HepG2 (cell line): ENCODE measurements around the gene CAMK2N2. TPM values are rescaled to one million over a fixed set of nuclear protein-coding genes. Genes with fewer than 3 reads are reported as not detected.

Source experiments
- ATAC-seq: fragments of 200-7000 bp; cut with Tn5 transposase; 3 replicates; pipeline ENCODE4 v1.9.1; 2020; ENCODE audit warnings: mild to moderate bottlenecking, moderate library complexity
- BruUV-seq: library from RNA; stranded (reverse); fragments of 400-500 nt; replicated peaks from 2 replicates; lab custom pipeline; 2021; lab: Mats Ljungman, UMichigan
- CTCF ChIA-PET: fragments of 300-600 bp; formaldehyde crosslinking; extraction: SDS; loops from one replicate; lab custom pipeline; 2021; ENCODE audit warnings: low total read pairs, inconsistent platforms, low intra/inter-chr PET ratio; lab: Yijun Ruan, JAX
- POLR2A ChIA-PET: fragments of 350-600 bp; sonication (Branson Sonifier 250); formaldehyde crosslinking; loops from one replicate; lab custom pipeline; 2020; ENCODE audit warnings: antibody characterized with exemption, inconsistent platforms; lab: Yijun Ruan, JAX
- DNase-seq: peaks from one replicate; pipeline ENCODE4 v3.0.0-alpha.2; 2015; ENCODE audit warnings: low spot score
- FAIRE-seq: peaks from 3 replicates; lab custom pipeline; 2011; peaks lifted over from hg19 to GRCh38; lab: Jason Lieb, UNC
- H2AFZ ChIP-seq: one replicate; pipeline ENCODE4 v1.6.1; 2011; ENCODE audit warnings: low read length, inconsistent platforms
- H3K27ac ChIP-seq: fragments of 300-600 bp; 3 replicates; pipeline ENCODE4 v1.8.0; 2011; ENCODE audit warnings: mixed run types, mild to moderate bottlenecking, mixed read lengths, low read length, inconsistent platforms; ENCODE audit not compliant: insufficient read depth; ENCODE audit errors: extremely low read length
- H3K27me3 ChIP-seq, 2 experiments: fragments of 200-600 bp in 1 of 2; 2 replicates in 1 of 2; 3 replicates in 1 of 2; pipeline versions ENCODE4 v1.6.0 to v1.8.0; 2011; ENCODE audit warnings: low read length in 2 of 2, mild to moderate bottlenecking in 2 of 2, moderate library complexity in 2 of 2, inconsistent platforms in 1 of 2; ENCODE audit not compliant: insufficient read depth in 2 of 2, control insufficient read depth in 1 of 2
- H3K36me3 ChIP-seq, 2 experiments: fragments of 200-600 bp in 1 of 2; replicated peaks in 1 of 2; 2 replicates in 1 of 2; 3 replicates in 1 of 2; pipeline versions ENCODE4 v1.5.1 to v1.8.0; 2011; ENCODE audit warnings: low read length in 2 of 2, inconsistent platforms in 1 of 2; ENCODE audit not compliant: insufficient read depth in 2 of 2, control insufficient read depth in 1 of 2
- H3K4me1 ChIP-seq: 2 replicates; pipeline ENCODE4 v1.5.1; 2012; ENCODE audit warnings: low read length, inconsistent platforms; ENCODE audit not compliant: insufficient read depth
- H3K4me2 ChIP-seq: 2 replicates; pipeline ENCODE4 v1.6.0; 2011; ENCODE audit warnings: low read depth, low read length, inconsistent platforms
- H3K4me3 ChIP-seq, 3 experiments: fragments of 200-600 bp in 1 of 3; sonication (generic), shearing (Covaris generic) in 1 of 3; replicated peaks in 1 of 3; 2 replicates each; pipeline ENCODE4 v1.5.1; 2011 to 2016; ENCODE audit warnings: low read length in 3 of 3, inconsistent platforms in 2 of 3, low read depth in 2 of 3, mild to moderate bottlenecking in 2 of 3, control low read depth in 1 of 3, mixed read lengths in 1 of 3; ENCODE audit not compliant: insufficient read depth in 1 of 3
- H3K79me2 ChIP-seq: one replicate; pipeline ENCODE4 v1.6.1; 2011; ENCODE audit warnings: low read length, inconsistent platforms; ENCODE audit not compliant: insufficient read depth
- H3K9ac ChIP-seq: 2 replicates; pipeline ENCODE4 v1.6.0; 2011; ENCODE audit warnings: mild to moderate bottlenecking, low read depth, low read length, inconsistent platforms; ENCODE audit not compliant: insufficient read depth
- H3K9me3 ChIP-seq: 2 replicates; pipeline ENCODE4 v1.5.1; 2012; ENCODE audit warnings: mild to moderate bottlenecking, low read length
- H4K20me1 ChIP-seq: 2 replicates; pipeline ENCODE4 v1.6.0; 2011; ENCODE audit warnings: inconsistent platforms, mild to moderate bottlenecking, low read length, moderate library complexity; ENCODE audit not compliant: insufficient read depth
- ATAD3A ChIP-seq: sonication (generic); formaldehyde crosslinking; IDR thresholded peaks from 2 replicates; pipeline ENCODE4 v1.4.0; 2020; ENCODE audit warnings: missing genetic modification reagents
- CEBPB ChIP-seq: IDR thresholded peaks from 2 replicates; pipeline ENCODE4 v1.6.1; 2011; ENCODE audit warnings: low read depth, low read length, improper control_type of control experiment, borderline replicate concordance
- KDM6A ChIP-seq: IDR thresholded peaks from 2 replicates; pipeline ENCODE4 v1.6.1; 2016; ENCODE audit warnings: low read depth
- MTA1 ChIP-seq: sonication (generic); formaldehyde crosslinking; IDR thresholded peaks from 2 replicates; pipeline ENCODE4 v1.4.0; 2020; ENCODE audit warnings: missing genetic modification reagents, mild to moderate bottlenecking, borderline replicate concordance
- ZNF331 ChIP-seq: sonication (generic); formaldehyde crosslinking; IDR thresholded peaks from 2 replicates; pipeline ENCODE4 v1.4.0; 2020; ENCODE audit warnings: missing genetic modification reagents
- WGBS: methylation state at CpG from one replicate; pipeline ENCODE4 v1.1.6; 2017; ENCODE audit warnings: low lambda C conversion rate; 5-methylcytosine and 5-hydroxymethylcytosine counted together
- in situ Hi-C: cut with HindIII; loops from 2 replicates; pipeline ENCODE4 v1.10.0; 2017; ENCODE audit warnings: low pct_unique_long_range_greater_than_20kb; ENCODE audit not compliant: extremely low pct_ligation_motif_present
- intact Hi-C: fragments of 100-400 bp; cut with micrococcal nuclease; formaldehyde crosslinking; loops from one replicate; pipeline ENCODE4 v1.10.0; 2022; ENCODE audit not compliant: unreplicated experiment
- polyA plus RNA-seq, 8 experiments: library from polyadenylated mRNA; depleted of rRNA in 3 of 8; stranded (reverse) in 7 of 8; unstranded in 1 of 8; fragments of >200 nt; fragmentation: Illumina TruSeq in 4 of 8; extraction: Trizol in 4 of 8; gene quantifications; 2 replicates each; pipeline versions ENCODE4 v1.2.1 to v1.2.3, GENCODE V29; 2011 to 2016; ENCODE audit warnings: low read depth in 4 of 8, missing spikeins in 1 of 8, mixed read lengths in 1 of 8; ENCODE audit not compliant: insufficient read depth in 1 of 8
- total RNA-seq, 5 experiments: library from RNA; depleted of rRNA; stranded (reverse); fragments of >200 nt; fragmentation: Illumina TruSeq; extraction: Trizol; gene quantifications; 2 replicates each; pipeline ENCODE4 v1.2.3, GENCODE V29; 2016; ENCODE audit warnings: low read depth in 1 of 5
- TF ChIP-seq, protein P1 (sequence below): sonication (generic); formaldehyde crosslinking; IDR thresholded peaks from 2 replicates; pipeline ENCODE4 v1.4.0; 2020; ENCODE audit warnings: missing genetic modification reagents

Gene CAMK2N2
- total and polyA plus RNA-seq, 2 of the 13 experiments (the other 11 are each of a cell fraction or from before 2014, with no cell fraction given), result 0.12 to 0.27 TPM

DNA sequence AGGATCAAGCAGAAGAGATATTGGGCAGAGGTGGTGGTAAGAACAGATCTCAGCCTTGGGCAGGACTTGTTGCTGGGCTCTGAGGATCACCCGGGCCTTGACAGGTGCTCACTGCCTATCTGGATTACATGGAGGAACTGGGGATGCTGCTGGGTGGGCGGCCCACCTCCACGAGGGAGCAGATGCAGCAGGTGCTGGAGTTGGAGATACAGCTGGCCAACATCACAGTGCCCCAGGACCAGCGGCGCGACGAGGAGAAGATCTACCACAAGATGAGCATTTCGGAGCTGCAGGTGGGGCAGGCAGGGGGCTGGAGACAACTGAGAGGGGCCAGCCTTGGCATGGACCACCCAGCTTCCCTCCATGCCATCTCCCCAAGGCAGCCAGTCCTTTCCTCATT is 22.3 kb upstream of the CAMK2N2 start:
- BruUV-seq, result no TSS peak

DNA sequence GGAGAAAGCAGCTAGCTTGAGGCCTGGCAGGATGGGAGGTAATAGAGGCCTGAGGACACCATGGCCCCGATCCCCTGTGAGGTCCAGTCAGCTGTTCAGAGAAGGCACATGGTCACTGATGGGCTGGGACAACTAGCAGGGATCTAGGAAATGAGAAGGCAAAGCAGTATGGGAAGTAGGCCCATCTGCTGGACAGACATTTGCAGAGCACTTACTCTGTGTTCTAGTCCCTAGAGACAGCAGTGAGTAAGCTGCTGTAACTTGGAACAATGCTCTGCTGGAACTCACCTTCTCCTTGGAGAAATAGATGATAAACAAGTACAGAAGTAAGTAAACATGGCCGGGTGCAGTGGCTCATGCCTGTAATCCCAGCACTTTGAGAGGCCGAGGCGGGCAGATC is 21.6 kb upstream of the CAMK2N2 start:
- no peak for ATAC-seq
- 20% methylated on average over 4 of the region's 4 CpGs for WGBS
- in situ Hi-C loops (no loop called here), intact Hi-C loops (loop anchor here (10.0 kb wide), 1 partner anchor 58 kb away; the partner anchor contains the start of gene VWA5B2)
- ChIA-PET POLR2A (no interaction called here), CTCF (no interaction called here)
- DNase-seq, result no peak
- Histone ChIP-seq H3K79me2 (no peaks in the 10 kb centered on the region), H3K9ac (no peak overlapping the region), H3K9me3 (no peaks in the 10 kb centered on the region), H4K20me1 (0 out of 2 replicates have a peak, but pooled peaks cover 3% of the 10 kb centered on the region), H2AFZ (no peak overlapping the region), H3K4me1 (no peaks in the 10 kb centered on the region), H3K4me3 (no peak overlapping the region), H3K4me2 (no peak overlapping the region), H3K27ac (no peak overlapping the region), H3K36me3 (no peaks in the 10 kb centered on the region), H3K27me3 (peaks cover 3 to 50% of the 10 kb centered on the region in 2 experiments)
- no peak for TF ChIP-seq MTA1 (CRISPR knock-in tag)
- TF ChIP-seq ZNF331 (CRISPR knock-in tag), result peak; percentile 98
- no peak for TF ChIP-seq ATAD3A (CRISPR knock-in tag)
- FAIRE-seq, result no peak
- BruUV-seq, result no TSS peak

More for the DNA sequence above, 22.3 kb upstream of the CAMK2N2 start:
- intact Hi-C loops (loop anchor here (2.0 to 10.0 kb wide), 2 partner anchors 35 to 59 kb away; partner anchors contain the start of genes ALG3, EEF1AKMT4 and VWA5B2), in situ Hi-C loops (no loop called here)
- no peaks in the 10 kb centered on the region for H3K4me1 ChIP-seq
- DNase-seq, result no peak
- H3K27ac ChIP-seq, result no peak overlapping the region
- H3K4me3 ChIP-seq, result no peak overlapping the region
- peaks cover 3 to 45% of the 10 kb centered on the region in 2 experiments for H3K27me3 ChIP-seq
- no peak for ATAC-seq
- no peak for FAIRE-seq
- H3K9me3 ChIP-seq, result no peaks in the 10 kb centered on the region
- no peak overlapping the region for H3K9ac ChIP-seq
- CTCF ChIA-PET, result no interaction called here
- H3K79me2 ChIP-seq, result no peaks in the 10 kb centered on the region
- WGBS, result 50% methylated on average over 1 of the region's 8 CpGs
- POLR2A ChIA-PET, result no interaction called here
- no peak overlapping the region for H2AFZ ChIP-seq
- H3K4me2 ChIP-seq, result no peak overlapping the region
- no peak for TF ChIP-seq CEBPB
- TF ChIP-seq, protein P1, sequence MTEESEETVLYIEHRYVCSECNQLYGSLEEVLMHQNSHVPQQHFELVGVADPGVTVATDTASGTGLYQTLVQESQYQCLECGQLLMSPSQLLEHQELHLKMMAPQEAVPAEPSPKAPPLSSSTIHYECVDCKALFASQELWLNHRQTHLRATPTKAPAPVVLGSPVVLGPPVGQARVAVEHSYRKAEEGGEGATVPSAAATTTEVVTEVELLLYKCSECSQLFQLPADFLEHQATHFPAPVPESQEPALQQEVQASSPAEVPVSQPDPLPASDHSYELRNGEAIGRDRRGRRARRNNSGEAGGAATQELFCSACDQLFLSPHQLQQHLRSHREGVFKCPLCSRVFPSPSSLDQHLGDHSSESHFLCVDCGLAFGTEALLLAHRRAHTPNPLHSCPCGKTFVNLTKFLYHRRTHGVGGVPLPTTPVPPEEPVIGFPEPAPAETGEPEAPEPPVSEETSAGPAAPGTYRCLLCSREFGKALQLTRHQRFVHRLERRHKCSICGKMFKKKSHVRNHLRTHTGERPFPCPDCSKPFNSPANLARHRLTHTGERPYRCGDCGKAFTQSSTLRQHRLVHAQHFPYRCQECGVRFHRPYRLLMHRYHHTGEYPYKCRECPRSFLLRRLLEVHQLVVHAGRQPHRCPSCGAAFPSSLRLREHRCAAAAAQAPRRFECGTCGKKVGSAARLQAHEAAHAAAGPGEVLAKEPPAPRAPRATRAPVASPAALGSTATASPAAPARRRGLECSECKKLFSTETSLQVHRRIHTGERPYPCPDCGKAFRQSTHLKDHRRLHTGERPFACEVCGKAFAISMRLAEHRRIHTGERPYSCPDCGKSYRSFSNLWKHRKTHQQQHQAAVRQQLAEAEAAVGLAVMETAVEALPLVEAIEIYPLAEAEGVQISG (CRISPR knock-in tag), result no peak
- TF ChIP-seq KDM6A (CRISPR knock-in tag), result no peak
- 0 out of 2 replicates have a peak, but pooled peaks cover 3% of the 10 kb centered on the region for H4K20me1 ChIP-seq
- H3K36me3 ChIP-seq, result no peaks in the 10 kb centered on the region
